HG02970 (cell line): ENCODE results near the gene IKZF1.

Experiments used
- ATAC-seq: cut with Tn5 transposase; IDR thresholded peaks from one replicate; pipeline ENCODE4 v1.9.1; 2021; ENCODE audit warnings: mild to moderate bottlenecking, moderate library complexity, moderate number of reproducible peaks; ENCODE audit not compliant: unreplicated experiment, low FRiP score

IKZF1 gene

GRCh38 chr7:50351267-50351666 lies 46.8 kb downstream of the IKZF1 start:
- ATAC-seq, result no peak

GRCh38 chr7:50352282-50352681 lies 47.8 kb downstream of the IKZF1 start:
- ATAC-seq, result peak; percentile 85

DNA sequence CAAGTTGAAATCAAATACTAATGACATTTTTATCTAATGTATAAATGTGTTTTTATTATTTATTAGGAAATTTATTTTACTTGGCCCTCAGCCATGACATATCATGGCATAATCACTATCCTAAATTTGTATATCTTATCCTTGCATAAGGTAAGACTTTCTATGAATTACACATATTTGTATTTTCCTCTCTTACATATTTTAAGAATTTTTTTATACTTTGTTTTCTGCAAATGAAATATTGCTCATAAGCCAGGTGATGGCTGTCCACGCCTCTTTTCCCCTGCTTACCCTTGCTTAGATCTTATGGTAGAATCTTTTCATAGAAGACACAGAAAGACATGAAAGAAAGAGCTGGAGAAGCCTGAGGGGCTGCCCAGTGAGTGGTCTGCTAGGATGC lies 48.2 kb downstream of the IKZF1 start:
- ATAC-seq, result no peak

GRCh38 chr7:50353201-50353600 lies 48.7 kb downstream of the IKZF1 start:
- ATAC-seq, result no peak

- no peak for ATAC-seq
Observed at GRCh38 chr7:50353894-50354595, 49.5 kb downstream of the IKZF1 start.

DNA sequence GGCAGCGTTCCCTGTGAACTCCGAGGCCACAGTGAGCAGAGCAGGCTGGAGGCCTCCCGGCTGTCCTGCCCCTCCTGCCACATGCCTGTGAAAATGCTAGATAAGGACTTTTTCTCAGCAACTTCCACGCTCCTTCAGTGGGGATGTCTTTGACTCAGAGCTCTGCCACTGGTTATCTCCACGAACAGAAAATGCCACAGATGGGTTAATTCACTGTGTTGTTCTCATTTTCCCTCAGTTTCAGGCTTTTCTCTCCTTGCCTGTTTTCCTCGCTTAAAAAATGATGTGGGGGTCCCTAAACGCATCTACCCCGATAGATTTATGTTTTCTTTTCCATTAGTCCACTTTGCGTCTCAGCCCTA lies 51.3 kb downstream of the IKZF1 start:
- ATAC-seq, result no peak

GRCh38 chr7:50356212-50356944 lies 51.9 kb downstream of the IKZF1 start:
- no peak for ATAC-seq

DNA sequence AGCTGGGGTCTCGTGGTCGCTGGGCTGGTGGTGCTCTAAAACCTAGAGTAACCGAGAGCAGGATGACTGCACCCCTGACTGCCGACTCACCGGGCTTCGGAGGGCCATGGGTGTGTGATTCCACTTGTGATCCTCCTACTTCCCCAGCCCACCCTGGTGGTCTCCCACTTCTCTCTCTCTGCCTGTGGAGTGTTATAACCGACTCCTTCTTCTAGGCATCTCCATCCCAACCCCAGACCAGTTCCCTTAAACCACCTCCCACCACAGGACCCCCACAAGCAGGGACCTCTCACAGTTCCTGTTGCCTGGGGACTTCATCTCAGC lies 52.4 kb downstream of the IKZF1 start:
- no peak for ATAC-seq

GRCh38 chr7:50357426-50357825 lies 52.9 kb downstream of the IKZF1 start:
- no peak for ATAC-seq

- no peak for ATAC-seq
Observed at GRCh38 chr7:50358041-50358705, 53.7 kb downstream of the IKZF1 start.

- ATAC-seq, result no peak
Observed at GRCh38 chr7:50358779-50359178, 54.3 kb downstream of the IKZF1 start.

DNA sequence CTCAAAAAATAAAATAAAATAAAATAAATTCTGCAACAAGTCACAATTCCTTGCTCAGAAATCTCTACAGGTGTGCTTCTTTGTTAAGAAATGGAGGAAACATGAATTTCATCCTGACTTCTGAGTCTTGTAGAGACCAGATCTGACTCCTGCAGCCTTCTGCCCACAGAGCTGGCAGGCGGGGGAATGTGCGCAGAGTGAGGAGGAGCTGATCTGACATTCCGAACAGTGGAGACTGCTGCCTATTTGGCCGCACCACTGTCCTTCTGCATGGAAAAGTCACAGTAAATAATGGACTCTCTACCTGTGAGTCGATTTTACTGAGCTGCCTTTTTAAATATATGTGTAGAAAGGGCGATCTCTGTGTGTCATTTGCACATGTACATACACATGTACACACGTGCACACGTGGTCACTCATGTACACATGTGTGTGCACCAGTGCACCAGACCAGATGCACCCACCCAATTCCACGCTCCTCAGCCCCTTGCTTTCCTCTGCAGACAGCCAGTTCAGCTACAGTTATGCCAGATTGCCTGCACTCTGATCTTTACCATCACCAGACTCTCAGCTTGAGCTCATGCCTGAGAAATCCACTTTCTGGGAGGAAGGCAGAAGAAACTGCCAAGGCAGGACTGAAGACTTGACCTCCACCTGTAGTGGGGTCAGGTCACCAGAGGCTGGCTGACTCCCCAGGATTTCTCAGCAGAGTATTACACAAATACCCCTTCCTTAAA lies 54.9 kb downstream of the IKZF1 start:
- no peak for ATAC-seq

DNA sequence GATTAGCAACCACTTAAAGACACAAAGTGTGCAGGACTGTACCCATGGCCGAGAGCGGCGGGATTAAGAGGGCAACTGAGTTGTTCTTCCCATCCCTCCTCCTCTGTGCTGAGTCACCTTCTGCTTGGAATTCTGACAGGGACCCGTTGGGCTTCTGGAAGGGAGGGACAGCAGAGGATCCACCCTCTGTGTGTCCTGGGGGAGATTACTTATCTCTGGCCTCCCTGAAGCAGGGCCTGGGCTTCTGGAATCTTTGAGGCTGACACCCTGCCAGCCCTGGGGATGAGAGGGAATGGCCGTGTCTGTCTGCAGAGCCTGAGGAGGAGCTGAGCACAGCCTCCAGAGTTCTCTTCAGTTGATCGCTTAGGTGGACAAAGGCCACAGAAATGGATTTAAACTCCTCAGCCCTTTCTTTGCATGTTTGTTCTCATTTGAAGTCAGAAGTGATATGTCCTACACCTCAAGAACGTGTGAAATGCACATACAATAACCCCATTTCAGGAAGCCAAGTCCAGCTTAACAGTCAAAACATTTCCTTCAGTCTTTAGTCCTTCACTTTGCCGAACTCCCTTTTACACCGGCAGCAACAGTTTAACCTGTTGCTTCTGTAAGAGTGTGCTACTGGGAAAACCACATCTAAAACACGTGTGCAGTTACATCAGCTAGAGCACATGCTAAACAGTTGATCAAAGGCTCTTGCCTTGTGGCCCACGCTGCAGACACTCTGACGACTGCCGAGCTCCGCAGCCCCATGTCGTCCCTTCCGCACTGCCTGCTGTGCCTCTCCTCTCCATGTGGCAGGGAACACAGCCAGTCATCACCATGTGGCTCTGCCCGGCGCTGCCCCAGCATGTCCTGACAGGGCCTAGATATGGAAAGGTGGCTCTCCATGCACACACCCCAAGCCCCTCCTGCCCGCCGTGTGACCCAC lies 55.7 kb downstream of the IKZF1 start:
- no peak for ATAC-seq

DNA sequence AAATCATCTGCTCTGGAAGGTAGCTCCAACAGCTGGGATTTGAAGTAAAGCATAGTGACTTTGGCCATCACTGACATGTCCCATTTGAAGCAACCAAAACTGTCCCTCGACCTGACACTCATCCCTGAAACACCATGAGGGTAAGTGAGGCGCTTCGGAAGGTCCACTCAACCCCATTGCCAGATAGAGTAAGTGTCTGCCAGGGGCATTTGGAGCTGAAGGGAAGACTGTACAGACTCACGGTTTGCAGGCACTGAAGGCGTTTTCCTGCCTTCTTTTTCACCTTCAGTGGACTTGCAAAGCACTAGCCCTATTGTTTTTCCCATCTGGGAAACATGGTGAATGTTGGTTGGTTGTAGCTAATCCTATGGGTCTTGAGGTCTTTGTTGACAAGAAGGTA lies 57.6 kb downstream of the IKZF1 start:
- ATAC-seq, result no peak

DNA sequence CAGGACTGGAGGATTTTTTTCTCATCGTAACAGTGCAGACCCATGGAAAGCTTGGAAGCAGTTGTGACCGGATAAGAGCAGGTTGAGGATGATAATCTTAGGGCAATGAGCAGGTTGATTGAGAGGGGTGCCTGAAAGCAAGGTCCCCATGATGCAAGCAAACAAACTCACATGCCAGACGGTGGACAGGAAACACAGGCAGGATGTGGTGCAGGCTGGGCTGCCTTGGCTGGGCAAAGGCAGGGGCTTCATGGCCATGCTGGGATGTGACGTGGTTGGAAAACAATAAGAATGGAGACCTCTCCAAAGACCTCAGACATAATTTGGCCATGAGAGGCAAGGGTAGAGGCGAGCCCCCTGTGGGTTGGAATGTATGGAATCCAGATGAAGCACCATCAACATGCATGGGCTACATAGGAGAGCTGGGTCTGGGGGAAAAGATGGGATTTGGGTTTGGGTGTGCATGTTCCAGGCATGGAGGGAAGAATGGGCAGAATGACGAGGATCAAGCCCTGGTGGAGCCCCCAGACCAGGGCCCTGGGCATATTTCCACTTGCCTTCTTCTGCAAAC lies 58.3 kb downstream of the IKZF1 start:
- ATAC-seq, result no peak

DNA sequence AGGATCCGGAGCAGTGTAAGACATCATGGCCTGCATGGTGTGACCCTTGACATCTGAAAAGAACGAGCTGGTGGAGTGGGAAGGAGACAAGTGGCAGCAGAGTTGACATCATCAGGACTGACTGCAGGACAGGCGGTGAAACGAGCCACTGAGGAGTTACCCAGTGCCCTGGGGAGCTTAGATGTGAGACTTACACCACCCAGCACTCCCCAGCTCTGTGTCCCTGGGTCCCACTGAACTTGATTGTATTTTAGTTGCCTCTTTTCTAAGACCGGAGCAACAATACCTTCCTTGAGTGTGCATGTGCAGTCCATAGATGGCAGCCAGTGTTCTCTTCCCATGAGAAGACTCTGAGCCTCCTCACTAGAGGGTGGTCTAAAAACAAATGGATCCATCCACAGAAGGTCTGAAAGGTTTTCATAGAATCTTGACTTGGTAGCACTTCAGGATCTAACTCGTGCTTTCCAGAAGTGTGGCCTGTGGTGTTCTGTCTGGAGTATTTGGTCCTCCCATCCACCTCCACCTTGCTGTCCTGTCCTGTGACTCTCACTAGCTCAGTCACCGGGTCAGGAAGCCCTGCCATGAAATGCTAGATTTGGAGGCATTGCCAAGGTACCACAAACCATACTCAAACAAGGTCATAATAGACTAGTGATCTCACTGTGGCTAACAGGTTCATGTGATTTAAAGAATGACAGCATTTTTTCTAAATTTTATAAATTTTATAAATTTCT lies 59.0 kb downstream of the IKZF1 start:
- ATAC-seq, result no peak

- no peak for ATAC-seq
Observed at GRCh38 chr7:50364645-50365044, 60.1 kb downstream of the IKZF1 start.

DNA sequence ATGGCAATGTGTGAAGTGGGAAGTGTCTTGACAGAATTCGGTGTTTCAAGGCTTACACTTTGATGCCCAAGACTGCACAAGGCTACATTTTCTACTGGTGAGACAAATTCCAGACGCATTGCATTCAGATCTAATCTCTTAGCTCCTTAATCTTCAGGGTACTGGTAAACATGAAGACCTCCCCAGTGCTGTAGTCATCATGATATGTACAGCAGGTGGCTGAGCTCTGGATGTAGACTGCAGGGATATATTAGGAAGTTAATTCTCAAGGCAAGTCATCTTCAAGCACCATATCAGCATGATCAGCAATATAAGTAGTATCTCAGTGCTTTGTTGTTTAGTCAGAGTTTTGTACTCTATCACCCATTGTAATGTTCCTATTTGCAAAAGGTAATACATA lies 61.8 kb downstream of the IKZF1 start:
- no peak for ATAC-seq

DNA sequence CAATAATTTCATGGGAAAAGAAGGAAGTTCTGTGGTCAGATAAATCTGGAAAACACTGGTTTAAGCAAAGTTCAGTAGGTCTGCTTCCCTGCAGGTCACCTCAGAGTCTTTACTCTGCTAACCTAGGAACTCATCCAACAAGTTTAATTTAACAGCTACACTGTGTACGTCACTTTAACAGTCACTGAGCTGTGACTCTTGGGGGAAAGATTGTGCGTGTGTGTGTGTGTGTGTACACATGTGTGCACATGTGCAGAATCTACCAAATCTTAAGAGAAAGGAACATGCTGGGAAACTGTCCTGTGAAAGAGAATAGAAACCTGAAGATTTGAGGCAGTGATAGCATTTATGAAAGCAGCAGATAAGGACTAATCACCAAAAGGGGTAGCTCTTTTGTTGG lies 62.6 kb downstream of the IKZF1 start:
- no peak for ATAC-seq
